Fibroblast of peridontal ligament (primary cell): ENCODE data around the gene CNTNAP2.

Experiments
- DNase-seq: peaks from one replicate; pipeline ENCODE4 v3.0.0-alpha.2; 2010; ENCODE audit errors: extremely low read depth

CNTNAP2 gene

GRCh38 chr7:146424084-146424483 lies 307.5 kb downstream of the CNTNAP2 start:
- DNase-seq, result no peak

DNA sequence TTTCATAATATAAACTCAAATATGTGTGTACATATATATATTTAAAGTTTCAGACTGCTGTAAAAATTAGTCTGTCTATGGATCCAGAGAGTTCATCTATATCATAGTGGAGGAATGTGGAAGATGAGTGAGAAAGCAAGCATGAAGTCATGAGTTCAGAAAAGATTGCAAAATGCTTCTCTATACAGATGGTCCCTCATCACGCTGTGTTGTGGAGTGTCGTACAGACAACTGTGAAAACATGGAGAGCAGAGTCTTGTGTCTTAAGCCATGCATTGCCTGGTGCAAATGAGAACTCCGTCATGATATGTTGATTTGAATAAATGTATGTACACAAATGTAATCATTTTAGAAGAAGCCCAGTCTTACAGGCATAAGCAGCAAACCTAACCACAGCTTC lies 316.9 kb downstream of the CNTNAP2 start:
- no peak for DNase-seq

- no peak for DNase-seq
Observed at GRCh38 chr7:146443102-146443501, 326.5 kb downstream of the CNTNAP2 start.

GRCh38 chr7:146449625-146450024 lies 333.0 kb downstream of the CNTNAP2 start:
- DNase-seq, result no peak

GRCh38 chr7:146455091-146455655 lies 338.6 kb downstream of the CNTNAP2 start:
- no peak for DNase-seq

GRCh38 chr7:146479040-146479439 lies 362.4 kb downstream of the CNTNAP2 start:
- DNase-seq, result no peak

- no peak for DNase-seq
Observed at GRCh38 chr7:146486519-146486918, 369.9 kb downstream of the CNTNAP2 start.

- DNase-seq, result no peak
Observed at GRCh38 chr7:146492017-146492416, 375.4 kb downstream of the CNTNAP2 start.

- no peak for DNase-seq
Observed at GRCh38 chr7:146494952-146495596, 378.5 kb downstream of the CNTNAP2 start.

GRCh38 chr7:146496657-146497056 lies 380.1 kb downstream of the CNTNAP2 start:
- DNase-seq, result no peak

DNA sequence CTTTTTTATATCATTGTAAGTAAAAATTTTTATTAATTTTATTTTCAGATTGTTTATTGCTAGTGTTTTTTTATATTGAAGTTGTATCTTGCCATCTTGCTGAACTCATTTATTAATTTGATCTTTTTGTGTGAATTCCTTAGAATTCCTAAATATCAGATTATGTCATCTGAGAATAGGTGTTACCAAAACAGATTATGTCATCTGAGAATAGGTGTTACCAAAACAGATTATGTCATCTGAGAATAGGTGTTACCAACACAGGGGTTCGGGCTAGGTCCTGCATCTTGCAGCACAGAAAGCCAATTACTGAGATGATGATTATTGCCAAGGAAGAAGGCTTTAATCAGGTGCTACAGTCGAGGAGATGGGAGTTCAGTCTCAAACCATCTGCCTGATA lies 383.4 kb downstream of the CNTNAP2 start:
- DNase-seq, result no peak

- no peak for DNase-seq
Observed at GRCh38 chr7:146503844-146504243, 387.2 kb downstream of the CNTNAP2 start.

- DNase-seq, result no peak
Observed at GRCh38 chr7:146510088-146510680, 393.6 kb downstream of the CNTNAP2 start.

- no peak for DNase-seq
Observed at GRCh38 chr7:146514304-146514703, 397.7 kb downstream of the CNTNAP2 start.

DNA sequence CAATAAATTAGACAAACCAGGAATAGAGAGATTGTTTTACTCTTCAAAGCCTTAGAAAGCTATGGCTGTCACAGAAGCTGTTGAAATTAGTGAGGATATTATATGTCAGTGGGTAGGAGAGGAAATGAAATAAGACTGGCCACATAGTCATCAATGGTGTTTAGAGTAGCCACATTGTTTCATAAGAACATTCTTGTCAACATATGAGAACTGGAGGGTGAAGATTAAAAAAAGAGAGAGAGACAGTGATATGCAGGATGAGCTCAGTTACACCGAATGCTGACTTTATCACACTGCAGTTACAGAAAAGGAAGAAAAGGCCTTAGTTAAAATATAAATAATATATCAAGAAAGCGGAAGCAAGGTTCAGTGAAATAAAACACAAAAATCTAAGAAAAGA lies 412.0 kb downstream of the CNTNAP2 start:
- DNase-seq, result no peak

- no peak for DNase-seq
Observed at GRCh38 chr7:146539836-146540235, 423.2 kb downstream of the CNTNAP2 start.

- no peak for DNase-seq
Observed at GRCh38 chr7:146542101-146542500, 425.5 kb downstream of the CNTNAP2 start.

DNA sequence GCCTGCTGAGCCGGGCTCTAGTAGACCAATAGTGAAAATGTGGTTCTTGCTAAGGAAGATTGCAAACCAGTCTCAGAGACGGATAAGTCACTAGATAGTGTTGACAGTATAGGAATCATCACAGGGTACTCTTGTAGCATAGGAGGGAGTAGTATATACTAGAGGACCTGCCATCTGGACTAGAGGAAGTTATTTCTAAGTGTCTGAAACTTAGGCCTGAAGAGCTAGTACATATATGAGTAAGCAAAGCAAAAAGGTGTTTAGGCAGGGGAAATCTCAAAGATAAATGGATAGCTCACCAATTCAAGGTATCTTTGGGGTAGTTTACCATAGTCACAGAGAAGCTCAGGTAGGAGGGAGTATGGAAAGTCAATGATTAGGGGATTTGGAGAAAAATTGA lies 428.1 kb downstream of the CNTNAP2 start:
- no peak for DNase-seq

DNA sequence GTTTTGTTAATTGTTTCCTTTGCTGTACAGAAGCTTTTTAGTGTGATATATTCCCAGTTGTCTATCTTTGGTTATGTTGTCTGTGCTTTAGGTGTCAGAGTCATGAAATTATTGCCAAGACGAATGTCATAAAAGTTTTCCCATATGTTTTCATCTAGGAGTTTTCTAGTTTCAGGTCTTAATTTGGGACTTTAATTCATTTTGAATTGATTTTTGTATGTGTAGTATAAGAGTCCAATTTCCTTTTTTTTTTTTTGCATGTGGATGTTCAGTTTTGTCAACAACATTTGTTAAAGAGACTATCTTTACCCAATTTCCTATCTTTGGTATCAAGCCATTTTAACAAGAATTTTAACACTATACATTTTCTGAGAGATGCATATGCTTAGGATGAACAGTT lies 432.2 kb downstream of the CNTNAP2 start:
- DNase-seq, result no peak

DNA sequence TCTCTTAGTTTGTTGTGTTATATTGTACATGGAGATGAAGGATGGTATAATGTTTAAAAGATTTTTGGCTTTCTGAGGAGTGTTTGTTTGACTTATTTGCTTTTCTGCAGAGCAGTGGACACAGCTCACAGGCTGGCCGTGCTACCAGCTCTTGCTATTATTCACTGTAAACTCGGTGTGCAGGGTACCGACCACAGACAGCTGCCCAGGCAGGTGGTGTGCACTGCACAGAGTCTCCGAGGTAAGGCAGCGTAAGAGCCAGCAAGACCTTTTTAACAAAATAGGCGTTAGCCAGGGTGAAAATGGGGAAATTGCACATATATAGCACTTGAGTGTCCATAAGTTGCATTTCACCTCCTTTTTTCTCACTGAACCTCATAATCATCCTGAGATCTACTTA lies 438.0 kb downstream of the CNTNAP2 start:
- no peak for DNase-seq

DNA sequence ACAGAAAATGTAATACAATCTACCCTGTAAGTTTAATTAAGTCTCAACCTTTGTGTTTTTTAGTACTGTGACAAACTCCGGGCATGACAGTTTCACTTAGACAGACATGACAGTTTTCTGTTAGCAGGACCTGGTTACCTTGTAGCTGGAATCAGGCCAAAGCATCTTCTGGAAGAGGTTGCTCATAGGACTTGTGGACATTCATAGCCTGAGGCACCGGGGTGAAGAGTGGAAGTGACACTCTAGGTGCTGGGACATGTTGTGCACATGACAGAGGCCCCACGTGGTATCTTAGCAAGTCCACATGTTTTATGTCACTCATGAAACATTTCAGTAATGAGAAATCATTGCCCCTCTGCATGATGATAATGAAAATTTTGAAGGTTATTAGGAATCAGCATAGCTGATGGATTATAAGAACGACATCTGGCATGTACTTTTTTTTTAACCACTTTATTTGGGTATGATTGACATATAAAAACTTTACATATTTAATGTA lies 441.4 kb downstream of the CNTNAP2 start:
- DNase-seq, result no peak

GRCh38 chr7:146565872-146566271 lies 449.3 kb downstream of the CNTNAP2 start:
- DNase-seq, result no peak

DNA sequence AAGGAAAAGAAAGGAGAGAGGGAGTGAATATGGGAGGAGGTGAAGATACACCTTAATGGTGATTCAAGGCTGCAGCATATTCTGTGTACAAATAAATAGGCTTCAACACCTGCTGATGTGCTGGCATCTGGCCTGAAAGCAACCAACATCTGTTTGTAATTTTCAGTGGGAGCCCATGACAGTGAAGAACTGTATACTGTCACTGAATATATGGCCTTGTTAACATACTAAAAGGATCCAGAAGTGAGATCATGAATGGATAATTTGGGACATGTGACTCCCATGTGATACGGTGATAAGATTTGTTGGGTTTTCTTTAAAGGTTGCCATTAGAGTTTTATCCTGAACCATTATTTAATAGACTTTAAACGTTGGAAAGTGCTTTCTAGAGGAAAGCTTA lies 459.3 kb downstream of the CNTNAP2 start:
- no peak for DNase-seq
